ENCODE data around the gene DCC.

The DCC gene

DNA sequence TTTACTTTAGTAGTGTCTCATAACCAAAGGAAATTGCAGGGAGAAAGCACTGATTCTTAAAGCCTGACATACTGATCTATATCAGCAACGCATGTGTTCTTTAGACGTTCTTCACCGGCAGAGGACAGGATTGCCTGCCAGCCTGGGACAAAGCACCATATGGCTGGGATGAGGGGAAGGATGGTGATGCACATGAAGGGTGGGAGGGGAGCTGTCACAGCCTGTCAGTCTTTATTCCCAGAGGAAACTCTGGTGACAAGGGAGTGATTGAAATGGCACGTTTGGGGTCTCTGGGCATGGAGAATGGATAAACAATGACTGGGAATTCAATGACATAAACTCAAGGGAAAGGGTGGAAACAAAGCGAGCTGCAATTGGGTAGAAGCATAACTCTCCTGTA, 808.1 kb downstream of the DCC start:
- no peak for TF ChIP-seq SP1 (IDR thresholded peaks at IDR 0.05)
- TF ChIP-seq, protein P1, sequence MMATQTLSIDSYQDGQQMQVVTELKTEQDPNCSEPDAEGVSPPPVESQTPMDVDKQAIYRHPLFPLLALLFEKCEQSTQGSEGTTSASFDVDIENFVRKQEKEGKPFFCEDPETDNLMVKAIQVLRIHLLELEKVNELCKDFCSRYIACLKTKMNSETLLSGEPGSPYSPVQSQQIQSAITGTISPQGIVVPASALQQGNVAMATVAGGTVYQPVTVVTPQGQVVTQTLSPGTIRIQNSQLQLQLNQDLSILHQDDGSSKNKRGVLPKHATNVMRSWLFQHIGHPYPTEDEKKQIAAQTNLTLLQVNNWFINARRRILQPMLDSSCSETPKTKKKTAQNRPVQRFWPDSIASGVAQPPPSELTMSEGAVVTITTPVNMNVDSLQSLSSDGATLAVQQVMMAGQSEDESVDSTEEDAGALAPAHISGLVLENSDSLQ (IDR thresholded peaks at IDR 0.05) = no peak
- TF ChIP-seq NFRKB (IDR thresholded peaks at IDR 0.05) = no peak
- TF ChIP-seq ZNF384 (IDR thresholded peaks at IDR 0.05) = no peak
- TF ChIP-seq LEF1 (IDR thresholded peaks at IDR 0.05; ENCODE audit: borderline replicate concordance) = no peak
- no peak for TF ChIP-seq CTBP1 (IDR thresholded peaks at IDR 0.05; ENCODE audit: borderline replicate concordance)
- DNase-seq (ENCODE audit: extremely low spot score) = no peak
- POLR2A ChIA-PET = no interaction called here
- CTCF ChIA-PET = no interaction called here

DNA sequence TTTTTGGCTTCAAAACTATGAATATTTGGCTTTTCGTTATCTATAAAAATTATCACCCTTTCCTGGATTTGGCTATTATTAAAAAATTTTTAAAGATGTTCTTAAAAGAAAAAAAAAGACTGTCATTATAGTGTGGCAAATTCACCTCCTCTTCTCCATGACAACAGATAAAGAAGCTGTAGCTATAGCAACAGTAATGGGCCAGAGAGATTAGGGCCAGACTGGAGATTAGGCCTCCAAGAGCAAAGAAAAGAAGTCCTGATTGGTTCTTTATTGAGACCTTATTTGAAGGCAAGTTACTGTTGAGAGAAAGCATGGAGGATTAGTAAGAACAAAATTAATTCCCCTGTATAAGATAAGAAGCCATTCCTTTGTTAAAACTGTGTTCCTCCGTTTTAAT, 812.5 kb downstream of the DCC start:
- POLR2A ChIA-PET = no interaction called here
- TF ChIP-seq LEF1 (IDR thresholded peaks at IDR 0.05; ENCODE audit: borderline replicate concordance) (no peak), HDGF (IDR thresholded peaks at IDR 0.05; ENCODE audit: borderline replicate concordance) (no peak), ZNF384 (IDR thresholded peaks at IDR 0.05) (no peak), CTBP1 (IDR thresholded peaks at IDR 0.05; ENCODE audit: borderline replicate concordance) (no peak), TARDBP (IDR thresholded peaks at IDR 0.05) (no peak), NFRKB (IDR thresholded peaks at IDR 0.05) (no peak), FOXA1 (IDR thresholded peaks at IDR 0.05) (no peak), FOXM1 (IDR thresholded peaks at IDR 0.05; ENCODE audit: borderline replicate concordance) (no peak), BHLHE40 (IDR thresholded peaks at IDR 0.05; ENCODE audit: borderline replicate concordance) (no peak), SUZ12 (IDR thresholded peaks at IDR 0.05) (no peak), FOXK2 (IDR thresholded peaks at IDR 0.05) (no peak), SP1 (IDR thresholded peaks at IDR 0.05) (no peak), ELF4 (IDR thresholded peaks at IDR 0.05) (no peak), L3MBTL2 (conservative IDR thresholded peaks at IDR 0.05) (no peak), ARNT (IDR thresholded peaks at IDR 0.05) (no peak)
- TF ChIP-seq, protein P1 (IDR thresholded peaks at IDR 0.05) = no peak
- CTCF ChIA-PET = no interaction called here
- no peak for DNase-seq (ENCODE audit: extremely low spot score)

DNA sequence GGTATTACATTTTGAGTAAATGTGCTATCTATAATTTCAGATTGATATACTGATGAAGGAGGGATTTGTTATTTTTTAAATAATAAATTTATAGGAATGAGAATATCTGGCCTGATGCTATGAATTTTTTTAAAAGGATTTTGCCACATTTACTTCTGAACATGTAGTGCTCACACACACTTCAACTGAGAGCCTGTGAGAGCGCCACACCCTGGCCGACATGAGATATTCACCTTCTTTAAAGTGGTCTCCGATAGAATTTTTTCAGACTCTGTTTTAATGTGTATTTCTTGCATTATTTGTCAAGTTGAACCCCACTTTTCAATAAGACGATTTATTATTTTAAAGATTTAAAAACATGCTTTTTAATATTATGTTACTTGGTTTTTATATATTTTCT, 813.3 kb downstream of the DCC start:
- peak; percentile 4 for DNase-seq (ENCODE audit: extremely low spot score)
- TF ChIP-seq ARNT (IDR thresholded peaks at IDR 0.05) (no peak), ELF4 (IDR thresholded peaks at IDR 0.05) (no peak), FOXM1 (IDR thresholded peaks at IDR 0.05; ENCODE audit: borderline replicate concordance) (no peak), FOXK2 (IDR thresholded peaks at IDR 0.05) (no peak), BHLHE40 (IDR thresholded peaks at IDR 0.05; ENCODE audit: borderline replicate concordance) (no peak), ZNF384 (IDR thresholded peaks at IDR 0.05) (no peak), SP1 (IDR thresholded peaks at IDR 0.05) (no peak), L3MBTL2 (conservative IDR thresholded peaks at IDR 0.05) (no peak), FOXA1 (IDR thresholded peaks at IDR 0.05) (no peak), NFRKB (IDR thresholded peaks at IDR 0.05) (no peak), SUZ12 (IDR thresholded peaks at IDR 0.05) (no peak), LEF1 (IDR thresholded peaks at IDR 0.05; ENCODE audit: borderline replicate concordance) (no peak), TARDBP (IDR thresholded peaks at IDR 0.05) (no peak), HDGF (IDR thresholded peaks at IDR 0.05; ENCODE audit: borderline replicate concordance) (no peak), CTBP1 (IDR thresholded peaks at IDR 0.05; ENCODE audit: borderline replicate concordance) (no peak)
- TF ChIP-seq, protein P1 (IDR thresholded peaks at IDR 0.05) = no peak
- POLR2A ChIA-PET = no interaction called here
- CTCF ChIA-PET = no interaction called here

DNA sequence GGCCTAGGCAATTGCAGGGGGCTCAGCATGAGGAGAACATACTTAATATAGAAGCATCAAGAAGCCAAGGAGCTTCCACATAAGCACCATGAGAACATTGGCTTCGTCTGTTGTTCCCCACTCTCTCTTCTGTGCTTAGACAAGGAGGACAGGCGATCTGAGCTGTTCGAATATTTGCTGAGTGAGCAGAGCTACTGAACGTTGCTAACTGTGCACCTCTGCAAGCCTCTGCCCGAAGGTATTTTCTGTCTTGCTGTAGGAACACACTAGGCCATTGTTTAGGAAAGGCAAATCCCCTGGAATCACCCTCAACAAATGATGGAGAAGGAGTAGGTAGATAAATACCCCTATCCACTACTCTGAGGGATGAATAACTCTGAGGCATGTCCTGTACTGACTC, 813.8 kb downstream of the DCC start:
- ChIA-PET POLR2A (no interaction called here), CTCF (no interaction called here)
- no peak for TF ChIP-seq FOXA1 (IDR thresholded peaks at IDR 0.05)
- no peak for TF ChIP-seq FOXM1 (IDR thresholded peaks at IDR 0.05; ENCODE audit: borderline replicate concordance)
- no peak for TF ChIP-seq L3MBTL2 (conservative IDR thresholded peaks at IDR 0.05)
- no peak for TF ChIP-seq TARDBP (IDR thresholded peaks at IDR 0.05)
- TF ChIP-seq LEF1 (IDR thresholded peaks at IDR 0.05; ENCODE audit: borderline replicate concordance) = no peak
- TF ChIP-seq FOXK2 (IDR thresholded peaks at IDR 0.05) = no peak
- no peak for TF ChIP-seq ARNT (IDR thresholded peaks at IDR 0.05)
- no peak for TF ChIP-seq ZNF384 (IDR thresholded peaks at IDR 0.05)
- no peak for DNase-seq (ENCODE audit: extremely low spot score)

DNA sequence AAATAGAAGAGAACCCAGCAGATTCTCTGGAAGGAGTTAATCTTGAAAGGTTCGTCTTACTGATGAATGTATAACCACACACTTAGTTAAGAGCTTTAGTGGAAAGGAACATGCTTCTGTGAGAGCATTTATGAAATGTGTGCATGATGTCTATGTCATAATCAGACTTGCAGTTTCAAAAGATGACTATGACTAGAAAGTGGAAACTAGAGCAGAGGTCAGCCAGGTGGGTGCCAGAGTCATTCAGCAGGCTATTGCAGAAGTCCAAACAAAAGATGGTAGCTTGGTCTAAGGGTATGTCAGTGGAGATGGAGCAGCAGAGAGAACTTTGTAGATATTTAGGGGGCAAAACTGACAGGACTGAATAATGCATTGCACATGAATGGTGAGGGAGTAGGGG, 825.8 kb downstream of the DCC start:
- no peak for TF ChIP-seq L3MBTL2 (conservative IDR thresholded peaks at IDR 0.05)
- no peak for TF ChIP-seq SP1 (IDR thresholded peaks at IDR 0.05)
- TF ChIP-seq ZNF384 (IDR thresholded peaks at IDR 0.05) = no peak
- TF ChIP-seq TARDBP (IDR thresholded peaks at IDR 0.05) = no peak
- no peak for TF ChIP-seq SUZ12 (IDR thresholded peaks at IDR 0.05)
- CTCF ChIA-PET = no interaction called here
- POLR2A ChIA-PET = no interaction called here
- no peak for DNase-seq (ENCODE audit: extremely low spot score)

DNA sequence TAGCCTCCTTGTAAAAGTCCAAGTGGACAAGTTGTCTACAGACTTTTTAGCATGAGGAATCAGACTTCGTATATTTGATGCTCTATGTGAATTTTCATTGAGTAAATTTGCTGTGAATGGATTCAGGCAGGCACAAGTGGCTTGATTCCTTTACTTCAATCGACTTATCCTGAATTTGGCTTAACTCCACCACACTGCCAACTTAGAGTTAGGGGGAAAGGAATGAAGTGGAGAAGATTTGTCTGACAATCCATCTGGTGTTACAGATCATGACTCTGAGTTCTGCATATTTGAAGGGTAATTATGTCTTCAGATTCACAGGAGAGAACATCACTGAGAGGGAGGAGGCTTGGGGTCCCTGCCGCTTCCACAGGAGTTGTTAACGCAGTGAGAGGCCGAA, 829.3 kb downstream of the DCC start:
- POLR2A ChIA-PET = no interaction called here
- no peak for TF ChIP-seq NFRKB (IDR thresholded peaks at IDR 0.05)
- TF ChIP-seq TARDBP (IDR thresholded peaks at IDR 0.05) = no peak
- TF ChIP-seq ZNF384 (IDR thresholded peaks at IDR 0.05) = no peak
- TF ChIP-seq SP1 (IDR thresholded peaks at IDR 0.05) = no peak
- CTCF ChIA-PET = no interaction called here
- no peak for DNase-seq (ENCODE audit: extremely low spot score)

DNA sequence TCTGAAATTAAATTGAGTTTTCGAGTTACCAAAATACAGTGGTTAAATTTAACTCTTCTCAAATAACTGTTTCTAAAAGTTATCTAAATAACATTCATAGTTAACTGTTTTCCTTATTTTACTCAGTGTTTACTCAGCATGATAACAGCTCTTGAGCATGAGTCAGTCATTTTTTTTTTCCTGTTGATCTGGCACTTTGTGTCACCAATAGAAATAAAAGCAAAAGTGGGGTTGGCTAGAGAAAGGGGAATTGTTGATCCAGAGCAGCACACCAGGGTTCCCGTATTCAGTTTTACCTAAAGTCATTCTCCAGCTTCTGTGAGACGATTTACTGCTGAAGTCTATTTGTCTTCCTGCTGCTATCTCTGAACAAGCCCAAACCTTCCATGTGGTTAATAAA, 851.6 kb downstream of the DCC start:
- TF ChIP-seq CTBP1 (IDR thresholded peaks at IDR 0.05; ENCODE audit: borderline replicate concordance) = no peak
- no peak for TF ChIP-seq SP1 (IDR thresholded peaks at IDR 0.05)
- TF ChIP-seq ARNT (IDR thresholded peaks at IDR 0.05) = no peak
- TF ChIP-seq NFRKB (IDR thresholded peaks at IDR 0.05) = no peak
- TF ChIP-seq HDGF (IDR thresholded peaks at IDR 0.05; ENCODE audit: borderline replicate concordance) = no peak
- no peak for TF ChIP-seq ZNF384 (IDR thresholded peaks at IDR 0.05)
- TF ChIP-seq BHLHE40 (IDR thresholded peaks at IDR 0.05; ENCODE audit: borderline replicate concordance) = no peak
- no peak for TF ChIP-seq SUZ12 (IDR thresholded peaks at IDR 0.05)
- TF ChIP-seq, protein P1 (IDR thresholded peaks at IDR 0.05) = no peak
- TF ChIP-seq FOXM1 (IDR thresholded peaks at IDR 0.05; ENCODE audit: borderline replicate concordance) = no peak
- no peak for TF ChIP-seq TARDBP (IDR thresholded peaks at IDR 0.05)
- TF ChIP-seq ELF4 (IDR thresholded peaks at IDR 0.05) = no peak
- no peak for TF ChIP-seq LEF1 (IDR thresholded peaks at IDR 0.05; ENCODE audit: borderline replicate concordance)
- TF ChIP-seq FOXA1 (IDR thresholded peaks at IDR 0.05) = no peak
- TF ChIP-seq FOXK2 (IDR thresholded peaks at IDR 0.05) = no peak
- TF ChIP-seq L3MBTL2 (conservative IDR thresholded peaks at IDR 0.05) = no peak
- POLR2A ChIA-PET = no interaction called here
- CTCF ChIA-PET = no interaction called here
- DNase-seq (ENCODE audit: extremely low spot score) = no peak

Data from HEK293T (cell line).